ENCODE results near the gene MAG.

The MAG gene

GRCh38 chr19:35313587-35313986, 21.6 kb downstream of the MAG start:
- Histone ChIP-seq H3K36me3 (ENCODE audit: insufficient read depth, low read length) (no peaks in the 10 kb centered on the region), H3K27me3 (ENCODE audit: insufficient read depth, low read length) (no peaks in the 10 kb centered on the region), H3K9ac (ENCODE audit: low read depth, low read length) (no peak overlapping the region), H3K4me3 (ENCODE audit: low read length) (no peak overlapping the region), H3K4me1 (ENCODE audit: insufficient read depth, low read length) (no peaks in the 10 kb centered on the region), H3K9me3 (ENCODE audit: insufficient read depth, low read depth, low read length) (no peaks in the 10 kb centered on the region), H3K27ac (ENCODE audit: low read depth, low read length) (no peak overlapping the region)
- WGBS: 84% methylated on average over 7 of the region's 7 CpGs

GRCh38 chr19:35314031-35314430, 22.1 kb downstream of the MAG start:
- Histone ChIP-seq H3K27ac (ENCODE audit: low read depth, low read length) (no peak overlapping the region), H3K4me3 (ENCODE audit: low read length) (no peak overlapping the region), H3K9ac (ENCODE audit: low read depth, low read length) (no peak overlapping the region), H3K27me3 (ENCODE audit: insufficient read depth, low read length) (no peaks in the 10 kb centered on the region), H3K4me1 (ENCODE audit: insufficient read depth, low read length) (no peaks in the 10 kb centered on the region), H3K9me3 (ENCODE audit: insufficient read depth, low read depth, low read length) (no peaks in the 10 kb centered on the region), H3K36me3 (ENCODE audit: insufficient read depth, low read length) (no peaks in the 10 kb centered on the region)
- 90% methylated on average over 8 of the region's 8 CpGs for WGBS

- Histone ChIP-seq H3K27ac (ENCODE audit: low read depth, low read length) (no peak overlapping the region), H3K27me3 (ENCODE audit: insufficient read depth, low read length) (no peaks in the 10 kb centered on the region), H3K36me3 (ENCODE audit: insufficient read depth, low read length) (no peaks in the 10 kb centered on the region), H3K9me3 (ENCODE audit: insufficient read depth, low read depth, low read length) (no peaks in the 10 kb centered on the region), H3K4me1 (ENCODE audit: insufficient read depth, low read length) (no peaks in the 10 kb centered on the region), H3K9ac (ENCODE audit: low read depth, low read length) (no peak overlapping the region), H3K4me3 (ENCODE audit: low read length) (no peak overlapping the region)
- 93% methylated on average over 10 of the region's 10 CpGs for WGBS
These were observed 23.0 kb downstream of the MAG start for GRCh38 chr19:35314858-35315470.

- Histone ChIP-seq H3K27ac (ENCODE audit: low read depth, low read length) (no peak overlapping the region), H3K4me3 (ENCODE audit: low read length) (no peak overlapping the region), H3K27me3 (ENCODE audit: insufficient read depth, low read length) (no peaks in the 10 kb centered on the region), H3K9ac (ENCODE audit: low read depth, low read length) (no peak overlapping the region), H3K4me1 (ENCODE audit: insufficient read depth, low read length) (no peaks in the 10 kb centered on the region), H3K9me3 (ENCODE audit: insufficient read depth, low read depth, low read length) (no peaks in the 10 kb centered on the region), H3K36me3 (ENCODE audit: insufficient read depth, low read length) (no peaks in the 10 kb centered on the region)
- 89% methylated on average over 9 of the region's 9 CpGs for WGBS
These were observed 23.9 kb downstream of the MAG start for GRCh38 chr19:35315883-35316282.

GRCh38 chr19:35316560-35316959, 24.6 kb downstream of the MAG start:
- Histone ChIP-seq H3K9me3 (ENCODE audit: insufficient read depth, low read depth, low read length) (no peaks in the 10 kb centered on the region), H3K4me1 (ENCODE audit: insufficient read depth, low read length) (no peaks in the 10 kb centered on the region), H3K36me3 (ENCODE audit: insufficient read depth, low read length) (no peaks in the 10 kb centered on the region), H3K4me3 (ENCODE audit: low read length) (no peak overlapping the region), H3K9ac (ENCODE audit: low read depth, low read length) (no peak overlapping the region), H3K27me3 (ENCODE audit: insufficient read depth, low read length) (no peaks in the 10 kb centered on the region), H3K27ac (ENCODE audit: low read depth, low read length) (no peak overlapping the region)
- 83% methylated on average over 7 of the region's 9 CpGs for WGBS

GRCh38 chr19:35317464-35318043, 25.6 kb downstream of the MAG start:
- no peaks in the 10 kb centered on the region for H3K36me3 ChIP-seq (ENCODE audit: insufficient read depth, low read length)
- peaks cover 4% of the 10 kb centered on the region for H3K9me3 ChIP-seq (ENCODE audit: insufficient read depth, low read depth, low read length)
- no peak overlapping the region for H3K27ac ChIP-seq (ENCODE audit: low read depth, low read length)
- H3K27me3 ChIP-seq (ENCODE audit: insufficient read depth, low read length): no peaks in the 10 kb centered on the region
- H3K4me3 ChIP-seq (ENCODE audit: low read length): no peak overlapping the region
- H3K4me1 ChIP-seq (ENCODE audit: insufficient read depth, low read length): no peaks in the 10 kb centered on the region
- 89% methylated on average over 7 of the region's 7 CpGs for WGBS
- H3K9ac ChIP-seq (ENCODE audit: low read depth, low read length): no peak overlapping the region

GRCh38 chr19:35318679-35319448, 26.9 kb downstream of the MAG start:
- no peak overlapping the region for H3K4me3 ChIP-seq (ENCODE audit: low read length)
- no peaks in the 10 kb centered on the region for H3K27me3 ChIP-seq (ENCODE audit: insufficient read depth, low read length)
- 84% methylated on average over 16 of the region's 16 CpGs for WGBS
- H3K27ac ChIP-seq (ENCODE audit: low read depth, low read length): no peak overlapping the region
- H3K36me3 ChIP-seq (ENCODE audit: insufficient read depth, low read length): no peaks in the 10 kb centered on the region
- no peak overlapping the region for H3K9ac ChIP-seq (ENCODE audit: low read depth, low read length)
- peaks cover 4% of the 10 kb centered on the region for H3K9me3 ChIP-seq (ENCODE audit: insufficient read depth, low read depth, low read length)
- H3K4me1 ChIP-seq (ENCODE audit: insufficient read depth, low read length): no peaks in the 10 kb centered on the region

- no peaks in the 10 kb centered on the region for H3K36me3 ChIP-seq (ENCODE audit: insufficient read depth, low read length)
- no peaks in the 10 kb centered on the region for H3K4me1 ChIP-seq (ENCODE audit: insufficient read depth, low read length)
- H3K4me3 ChIP-seq (ENCODE audit: low read length): no peak overlapping the region
- H3K27me3 ChIP-seq (ENCODE audit: insufficient read depth, low read length): no peaks in the 10 kb centered on the region
- WGBS: 83% methylated on average over 9 of the region's 12 CpGs
- H3K9me3 ChIP-seq (ENCODE audit: insufficient read depth, low read depth, low read length): peaks cover 4% of the 10 kb centered on the region
- no peak overlapping the region for H3K9ac ChIP-seq (ENCODE audit: low read depth, low read length)
- H3K27ac ChIP-seq (ENCODE audit: low read depth, low read length): no peak overlapping the region
These were observed 28.2 kb downstream of the MAG start for GRCh38 chr19:35320065-35320713.

GRCh38 chr19:35321291-35321690, 29.3 kb downstream of the MAG start:
- Histone ChIP-seq H3K9me3 (ENCODE audit: insufficient read depth, low read depth, low read length) (peaks cover 4% of the 10 kb centered on the region), H3K27me3 (ENCODE audit: insufficient read depth, low read length) (no peaks in the 10 kb centered on the region), H3K9ac (ENCODE audit: low read depth, low read length) (no peak overlapping the region), H3K4me3 (ENCODE audit: low read length) (no peak overlapping the region), H3K27ac (ENCODE audit: low read depth, low read length) (no peak overlapping the region), H3K36me3 (ENCODE audit: insufficient read depth, low read length) (no peaks in the 10 kb centered on the region), H3K4me1 (ENCODE audit: insufficient read depth, low read length) (no peaks in the 10 kb centered on the region)
- 92% methylated on average over 1 of the region's 2 CpGs for WGBS

- Histone ChIP-seq H3K4me1 (ENCODE audit: insufficient read depth, low read length) (no peaks in the 10 kb centered on the region), H3K27ac (ENCODE audit: low read depth, low read length) (no peak overlapping the region), H3K9me3 (ENCODE audit: insufficient read depth, low read depth, low read length) (peaks cover 4% of the 10 kb centered on the region), H3K4me3 (ENCODE audit: low read length) (no peak overlapping the region), H3K9ac (ENCODE audit: low read depth, low read length) (no peak overlapping the region), H3K36me3 (ENCODE audit: insufficient read depth, low read length) (no peaks in the 10 kb centered on the region), H3K27me3 (ENCODE audit: insufficient read depth, low read length) (no peaks in the 10 kb centered on the region)
- WGBS: 94% methylated on average over 9 of the region's 9 CpGs
These were observed 30.1 kb downstream of the MAG start for GRCh38 chr19:35322014-35322413.

GRCh38 chr19:35327642-35328041, 35.7 kb downstream of the MAG start:
- Histone ChIP-seq H3K36me3 (ENCODE audit: insufficient read depth, low read length) (no peaks in the 10 kb centered on the region), H3K27me3 (ENCODE audit: insufficient read depth, low read length) (no peaks in the 10 kb centered on the region), H3K4me1 (ENCODE audit: insufficient read depth, low read length) (0 out of 2 replicates have a peak, but pooled peaks cover 2% of the 10 kb centered on the region), H3K9me3 (ENCODE audit: insufficient read depth, low read depth, low read length) (no peaks in the 10 kb centered on the region), H3K9ac (ENCODE audit: low read depth, low read length) (no peak overlapping the region), H3K4me3 (ENCODE audit: low read length) (no peak overlapping the region), H3K27ac (ENCODE audit: low read depth, low read length) (no peak overlapping the region)
- 62% methylated on average over 4 of the region's 4 CpGs for WGBS
